ENCODE results near the gene TSPO. TPM values are rescaled to one million over a fixed set of nuclear protein-coding genes. Genes with fewer than 3 reads are reported as not detected.

Gene TSPO
- total RNA-seq, 1 donor from 2014 or later: 0.79 TPM

DNA sequence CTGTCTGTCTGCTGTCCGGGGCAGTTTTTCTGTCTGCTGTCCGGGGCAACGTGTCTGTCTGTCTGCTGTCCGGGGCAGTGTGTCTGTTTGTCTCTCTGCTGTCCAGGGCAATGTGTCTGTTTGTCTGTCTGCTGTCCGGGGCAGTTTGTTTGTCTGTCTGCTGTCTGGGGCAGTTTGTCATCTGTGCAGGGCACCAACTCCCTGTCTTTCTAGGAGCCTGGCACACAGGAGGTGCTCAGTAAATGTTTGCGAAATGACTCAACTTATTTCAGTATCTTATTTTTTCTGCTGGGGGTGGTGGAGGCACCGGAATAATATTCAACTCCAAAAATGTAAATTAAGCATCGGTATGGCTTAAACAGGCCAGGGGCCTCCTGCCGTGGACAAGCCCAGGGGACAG, 47.6 kb downstream of the TSPO start:
- H3K27me3 Mint-ChIP-seq: peaks cover 26% of the 10 kb centered on the region
- H3K27ac Mint-ChIP-seq: peak overlapping the region; percentile 4
- TF ChIP-seq, protein P1, sequence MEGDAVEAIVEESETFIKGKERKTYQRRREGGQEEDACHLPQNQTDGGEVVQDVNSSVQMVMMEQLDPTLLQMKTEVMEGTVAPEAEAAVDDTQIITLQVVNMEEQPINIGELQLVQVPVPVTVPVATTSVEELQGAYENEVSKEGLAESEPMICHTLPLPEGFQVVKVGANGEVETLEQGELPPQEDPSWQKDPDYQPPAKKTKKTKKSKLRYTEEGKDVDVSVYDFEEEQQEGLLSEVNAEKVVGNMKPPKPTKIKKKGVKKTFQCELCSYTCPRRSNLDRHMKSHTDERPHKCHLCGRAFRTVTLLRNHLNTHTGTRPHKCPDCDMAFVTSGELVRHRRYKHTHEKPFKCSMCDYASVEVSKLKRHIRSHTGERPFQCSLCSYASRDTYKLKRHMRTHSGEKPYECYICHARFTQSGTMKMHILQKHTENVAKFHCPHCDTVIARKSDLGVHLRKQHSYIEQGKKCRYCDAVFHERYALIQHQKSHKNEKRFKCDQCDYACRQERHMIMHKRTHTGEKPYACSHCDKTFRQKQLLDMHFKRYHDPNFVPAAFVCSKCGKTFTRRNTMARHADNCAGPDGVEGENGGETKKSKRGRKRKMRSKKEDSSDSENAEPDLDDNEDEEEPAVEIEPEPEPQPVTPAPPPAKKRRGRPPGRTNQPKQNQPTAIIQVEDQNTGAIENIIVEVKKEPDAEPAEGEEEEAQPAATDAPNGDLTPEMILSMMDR (IDR thresholded peaks at IDR 0.05; ENCODE audit: unreplicated experiment): no peak
- H3K4me1 Mint-ChIP-seq (ENCODE audit: low read depth): peaks cover 3% of the 10 kb centered on the region
- DNase-seq (ENCODE audit: low spot score, unreplicated experiment): no peak
- H3K4me3 Mint-ChIP-seq (ENCODE audit: low read depth): no peak overlapping the region
- H3K9me3 Mint-ChIP-seq (ENCODE audit: low read depth): no peaks in the 10 kb centered on the region
- no peaks in the 10 kb centered on the region for H3K36me3 Mint-ChIP-seq (ENCODE audit: insufficient read depth)

DNA sequence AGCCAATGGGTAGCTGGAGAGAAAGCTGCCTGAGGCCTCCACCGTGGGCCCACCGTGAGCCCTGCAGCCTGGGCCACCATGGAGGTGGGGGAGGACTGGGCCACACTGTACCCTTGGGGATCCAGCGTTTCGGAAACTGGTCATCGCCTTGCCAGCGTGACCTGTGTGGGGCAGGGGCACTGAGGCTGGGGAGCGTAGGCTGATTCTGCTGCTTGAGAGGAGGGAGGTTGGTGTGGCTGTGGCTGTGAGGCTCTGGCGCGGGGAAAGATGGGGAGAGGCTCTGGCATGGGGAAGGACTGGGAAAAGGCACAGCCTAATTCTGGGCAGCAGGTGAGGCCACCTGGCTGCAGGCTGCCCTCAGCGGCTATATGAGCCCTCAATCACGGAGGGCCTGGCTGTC, 48.2 kb downstream of the TSPO start:
- no peaks in the 10 kb centered on the region for H3K36me3 Mint-ChIP-seq (ENCODE audit: insufficient read depth)
- no peak for DNase-seq (ENCODE audit: low spot score, unreplicated experiment)
- no peak overlapping the region for H3K4me3 Mint-ChIP-seq (ENCODE audit: low read depth)
- peak overlapping the region; percentile 19 for H3K27ac Mint-ChIP-seq
- H3K4me1 Mint-ChIP-seq (ENCODE audit: low read depth): peaks cover 3% of the 10 kb centered on the region
- no peaks in the 10 kb centered on the region for H3K9me3 Mint-ChIP-seq (ENCODE audit: low read depth)
- TF ChIP-seq, protein P1 (IDR thresholded peaks at IDR 0.05; ENCODE audit: unreplicated experiment): no peak
- H3K27me3 Mint-ChIP-seq: peaks cover 26% of the 10 kb centered on the region

DNA sequence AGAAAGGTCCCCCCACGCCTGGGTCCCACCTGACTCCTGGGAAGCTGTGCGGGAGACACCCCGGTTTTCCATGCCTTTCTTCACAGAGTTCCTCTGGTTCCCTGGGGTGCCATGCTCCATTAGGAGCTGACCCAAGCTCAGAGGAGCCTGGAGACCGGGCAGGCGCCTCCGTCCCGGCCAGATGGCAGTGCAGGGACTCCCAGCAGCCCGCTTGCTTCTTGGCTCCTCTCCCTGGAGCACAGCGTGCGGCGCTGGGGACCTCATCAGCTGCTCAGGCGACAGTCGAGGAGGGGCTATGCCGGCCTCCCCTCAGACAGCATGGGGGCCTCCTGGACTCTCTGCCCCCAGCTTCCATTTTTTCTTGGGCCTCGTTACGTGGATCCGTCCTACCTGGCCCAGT, 48.7 kb downstream of the TSPO start:
- no peak for DNase-seq (ENCODE audit: low spot score, unreplicated experiment)
- Mint-ChIP-seq H3K4me1 (ENCODE audit: low read depth) (peaks cover 3% of the 10 kb centered on the region), H3K9me3 (ENCODE audit: low read depth) (no peaks in the 10 kb centered on the region), H3K4me3 (ENCODE audit: low read depth) (no peak overlapping the region), H3K27me3 (peaks cover 22% of the 10 kb centered on the region), H3K27ac (no peak overlapping the region), H3K36me3 (ENCODE audit: insufficient read depth) (no peaks in the 10 kb centered on the region)
- TF ChIP-seq, protein P1 (IDR thresholded peaks at IDR 0.05; ENCODE audit: unreplicated experiment): no peak

DNA sequence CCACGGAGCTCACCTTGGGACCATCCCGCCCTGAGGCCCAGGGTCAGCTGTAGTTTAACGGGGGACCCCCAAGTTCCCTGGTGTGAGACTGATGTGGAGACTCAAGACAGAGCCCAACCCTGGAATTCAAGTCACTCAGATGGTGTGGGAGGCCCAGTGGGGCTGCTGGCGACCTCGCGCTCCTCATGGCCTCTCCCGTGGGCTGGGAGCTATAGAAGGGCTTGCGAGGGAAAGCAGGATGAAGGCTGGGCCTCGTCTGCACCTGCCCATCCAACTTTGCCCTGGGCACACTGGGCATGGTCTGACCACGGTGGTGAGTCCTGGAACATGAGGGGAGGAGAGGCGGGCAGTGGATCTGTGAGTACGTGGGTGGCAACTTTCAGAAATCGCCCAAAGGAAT, 49.2 kb downstream of the TSPO start:
- Mint-ChIP-seq H3K9me3 (ENCODE audit: low read depth) (no peaks in the 10 kb centered on the region), H3K27ac (no peak overlapping the region), H3K4me3 (ENCODE audit: low read depth) (no peak overlapping the region), H3K4me1 (ENCODE audit: low read depth) (peaks cover 3% of the 10 kb centered on the region), H3K27me3 (peaks cover 22% of the 10 kb centered on the region), H3K36me3 (ENCODE audit: insufficient read depth) (no peaks in the 10 kb centered on the region)
- TF ChIP-seq, protein P1 (IDR thresholded peaks at IDR 0.05; ENCODE audit: unreplicated experiment): no peak
- DNase-seq (ENCODE audit: low spot score, unreplicated experiment): no peak

DNA sequence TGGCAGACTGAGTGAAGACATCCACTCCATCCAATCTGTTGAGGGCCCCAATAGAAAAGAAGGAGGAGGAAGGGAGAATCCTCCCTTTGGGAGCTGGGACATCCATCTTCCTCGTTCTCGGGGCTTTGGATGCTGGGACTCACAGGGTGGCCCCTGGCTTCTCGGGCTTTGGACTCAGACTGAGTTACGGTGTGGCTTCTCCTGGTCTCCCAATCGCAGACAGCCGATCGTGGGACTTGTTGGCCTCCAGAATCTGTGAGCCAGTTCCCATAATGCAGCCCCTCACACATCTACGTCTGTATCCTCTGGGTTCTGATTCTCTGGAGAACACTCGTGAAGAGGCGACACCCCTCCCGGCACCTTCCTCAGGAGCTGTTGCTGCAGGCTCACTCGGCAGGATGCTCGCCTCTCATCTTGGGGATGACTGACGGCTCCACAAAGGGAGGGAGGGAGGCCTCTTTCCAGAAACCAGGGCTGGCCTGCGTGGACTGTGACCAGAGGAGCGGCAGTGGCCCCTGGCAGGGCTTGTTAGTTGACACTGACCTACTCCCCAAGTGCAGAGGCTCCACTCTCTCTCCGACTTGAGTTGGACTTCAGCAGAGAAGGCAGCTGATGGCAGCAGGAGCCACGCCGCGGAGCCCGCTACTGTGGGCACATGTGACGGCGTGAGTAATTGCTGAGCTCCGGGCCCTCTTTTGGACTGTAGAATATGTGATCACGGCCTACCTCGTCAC, 50.3 kb downstream of the TSPO start:
- Mint-ChIP-seq H3K4me3 (ENCODE audit: low read depth) (no peak overlapping the region), H3K27me3 (peaks cover 22% of the 10 kb centered on the region), H3K36me3 (ENCODE audit: insufficient read depth) (no peaks in the 10 kb centered on the region), H3K9me3 (ENCODE audit: low read depth) (no peaks in the 10 kb centered on the region), H3K4me1 (ENCODE audit: low read depth) (peaks cover 3% of the 10 kb centered on the region), H3K27ac (no peak overlapping the region)
- DNase-seq (ENCODE audit: low spot score, unreplicated experiment): no peak
- TF ChIP-seq, protein P1 (IDR thresholded peaks at IDR 0.05; ENCODE audit: unreplicated experiment): no peak
